ENCODE results near the gene DDX3X. TPM values are rescaled to one million over a fixed set of nuclear protein-coding genes. Genes with fewer than 3 reads are reported as not detected.
"Not testable (repeated sequence)": the region's sequence is repeated elsewhere in the genome, so short reads cannot be mapped to it uniquely, and the experiment has no call there.

DDX3X gene
- total and polyA plus RNA-seq, 4 donors: 48.4 to 216 (median 85.6) TPM

DNA sequence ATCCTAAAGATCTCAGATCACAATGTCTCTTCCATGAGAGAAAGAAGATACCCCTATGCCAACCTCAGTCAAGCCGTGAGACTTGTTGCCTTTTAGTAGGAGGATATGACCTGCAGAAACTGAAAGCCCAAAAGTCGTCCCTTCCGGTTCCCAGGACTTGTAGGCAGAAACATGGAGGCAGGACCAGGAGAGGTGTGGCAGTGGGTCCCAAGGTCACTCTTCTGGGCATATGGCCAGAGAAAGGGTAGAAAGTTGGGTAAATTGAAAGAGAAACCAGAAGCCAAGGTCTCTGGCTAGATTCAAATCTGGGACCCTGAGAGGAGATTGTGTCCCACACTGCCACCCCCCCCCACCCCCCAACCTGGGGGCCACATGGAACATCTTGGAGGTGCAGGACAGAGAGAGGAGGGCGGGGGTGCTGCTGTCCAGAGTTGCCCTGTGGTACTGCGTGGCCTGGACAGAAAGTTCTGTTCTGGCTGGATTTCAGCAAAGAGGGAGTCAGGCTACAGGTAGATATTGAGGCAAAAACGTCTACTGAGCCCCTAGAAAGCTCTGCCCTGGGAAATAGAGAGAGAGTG, 55.4 kb downstream of the DDX3X start (continued):
- TF ChIP-seq, protein P1, sequence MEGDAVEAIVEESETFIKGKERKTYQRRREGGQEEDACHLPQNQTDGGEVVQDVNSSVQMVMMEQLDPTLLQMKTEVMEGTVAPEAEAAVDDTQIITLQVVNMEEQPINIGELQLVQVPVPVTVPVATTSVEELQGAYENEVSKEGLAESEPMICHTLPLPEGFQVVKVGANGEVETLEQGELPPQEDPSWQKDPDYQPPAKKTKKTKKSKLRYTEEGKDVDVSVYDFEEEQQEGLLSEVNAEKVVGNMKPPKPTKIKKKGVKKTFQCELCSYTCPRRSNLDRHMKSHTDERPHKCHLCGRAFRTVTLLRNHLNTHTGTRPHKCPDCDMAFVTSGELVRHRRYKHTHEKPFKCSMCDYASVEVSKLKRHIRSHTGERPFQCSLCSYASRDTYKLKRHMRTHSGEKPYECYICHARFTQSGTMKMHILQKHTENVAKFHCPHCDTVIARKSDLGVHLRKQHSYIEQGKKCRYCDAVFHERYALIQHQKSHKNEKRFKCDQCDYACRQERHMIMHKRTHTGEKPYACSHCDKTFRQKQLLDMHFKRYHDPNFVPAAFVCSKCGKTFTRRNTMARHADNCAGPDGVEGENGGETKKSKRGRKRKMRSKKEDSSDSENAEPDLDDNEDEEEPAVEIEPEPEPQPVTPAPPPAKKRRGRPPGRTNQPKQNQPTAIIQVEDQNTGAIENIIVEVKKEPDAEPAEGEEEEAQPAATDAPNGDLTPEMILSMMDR (IDR thresholded peaks at IDR 0.05; ENCODE audit: low read depth, low read length, missing input control): no peak
- TF ChIP-seq, protein P2, sequence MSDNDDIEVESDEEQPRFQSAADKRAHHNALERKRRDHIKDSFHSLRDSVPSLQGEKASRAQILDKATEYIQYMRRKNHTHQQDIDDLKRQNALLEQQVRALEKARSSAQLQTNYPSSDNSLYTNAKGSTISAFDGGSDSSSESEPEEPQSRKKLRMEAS (IDR thresholded peaks at IDR 0.05): peak; percentile 52
- no peak for TF ChIP-seq FOXA2 (IDR thresholded peaks at IDR 0.05)
- TF ChIP-seq, protein P3, sequence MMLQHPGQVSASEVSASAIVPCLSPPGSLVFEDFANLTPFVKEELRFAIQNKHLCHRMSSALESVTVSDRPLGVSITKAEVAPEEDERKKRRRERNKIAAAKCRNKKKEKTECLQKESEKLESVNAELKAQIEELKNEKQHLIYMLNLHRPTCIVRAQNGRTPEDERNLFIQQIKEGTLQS (IDR thresholded peaks at IDR 0.05): no peak

DNA sequence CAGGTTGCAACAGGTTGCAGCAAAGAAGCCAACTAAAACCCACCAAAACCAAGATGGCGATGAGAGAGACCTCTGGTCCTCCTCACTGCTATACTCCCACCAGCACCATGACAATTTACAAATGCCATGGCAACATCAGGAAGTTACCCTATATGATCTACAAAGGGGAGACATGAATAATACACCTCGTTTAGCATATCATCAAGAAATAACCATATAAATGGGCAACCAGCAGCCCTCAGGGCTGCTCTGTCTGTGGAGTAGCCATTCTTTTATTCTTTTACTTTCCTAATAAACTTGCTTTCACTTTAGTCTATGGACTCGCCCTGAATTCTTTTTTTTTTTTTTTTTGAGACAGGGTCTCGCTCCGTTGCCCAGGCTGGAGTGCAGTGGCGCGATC, 56.6 kb downstream of the DDX3X start:
- 96% methylated on average over 7 of the region's 7 CpGs for WGBS
- not testable (repeated sequence) for DNase-seq (ENCODE audit: low spot score)

DNA sequence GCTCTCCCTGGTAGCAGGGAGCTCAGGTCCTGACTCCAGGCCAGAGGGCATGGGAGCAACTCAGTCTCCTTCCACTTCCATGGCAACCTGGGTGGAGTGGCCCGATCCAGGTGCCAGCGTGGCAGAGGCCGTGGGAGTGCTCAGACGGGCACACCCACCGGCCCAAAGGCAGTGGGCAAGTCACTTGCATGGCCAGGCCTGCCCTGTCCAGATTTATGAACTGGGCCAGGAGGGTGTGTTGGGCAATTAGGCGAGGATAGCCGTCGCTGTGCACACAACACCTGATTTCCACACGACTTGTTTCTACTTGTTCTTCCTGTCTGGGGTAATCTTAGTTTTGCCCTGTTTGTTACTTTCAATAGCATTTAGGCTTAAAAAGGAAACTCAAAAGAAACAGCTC, 57.6 kb downstream of the DDX3X start:
- WGBS: 35% methylated on average over 9 of the region's 9 CpGs
- no peak overlapping the region for H3K4me3 ChIP-seq (ENCODE audit: low read depth in 1 of 3, low read length in 3 of 3)
- TF ChIP-seq JUND (IDR thresholded peaks at IDR 0.05) (peak in 1 of 2 donors; percentile 26), RXRA (IDR thresholded peaks at IDR 0.05) (peak; percentile 27 to 80), FOXA2 (IDR thresholded peaks at IDR 0.05) (no peak), SP1 (IDR thresholded peaks at IDR 0.05) (peak; percentile 27), FOXA1 (IDR thresholded peaks at IDR 0.05) (no peak), YY1 (IDR thresholded peaks at IDR 0.05) (peak; percentile 46), HNF4A (conservative IDR thresholded peaks at IDR 0.05) (peak; percentile 38 to 81), GABPA (IDR thresholded peaks at IDR 0.05 in 1 of 2, conservative IDR thresholded peaks at IDR 0.05 in 1 of 2) (no peak), HNF4G (IDR thresholded peaks at IDR 0.05) (no peak), NR2F2 (IDR thresholded peaks at IDR 0.05) (no peak), RAD21 (IDR thresholded peaks at IDR 0.05) (no peak), EGR1 (IDR thresholded peaks at IDR 0.05; ENCODE audit: low read depth in 2 of 2) (peak in 1 of 2 donors; percentile 8), TAF1 (conservative IDR thresholded peaks at IDR 0.05) (no peak)
- TF ChIP-seq, protein P3 (IDR thresholded peaks at IDR 0.05): no peak
- TF ChIP-seq, protein P2 (IDR thresholded peaks at IDR 0.05): peak; percentile 38
- TF ChIP-seq, protein P4, sequence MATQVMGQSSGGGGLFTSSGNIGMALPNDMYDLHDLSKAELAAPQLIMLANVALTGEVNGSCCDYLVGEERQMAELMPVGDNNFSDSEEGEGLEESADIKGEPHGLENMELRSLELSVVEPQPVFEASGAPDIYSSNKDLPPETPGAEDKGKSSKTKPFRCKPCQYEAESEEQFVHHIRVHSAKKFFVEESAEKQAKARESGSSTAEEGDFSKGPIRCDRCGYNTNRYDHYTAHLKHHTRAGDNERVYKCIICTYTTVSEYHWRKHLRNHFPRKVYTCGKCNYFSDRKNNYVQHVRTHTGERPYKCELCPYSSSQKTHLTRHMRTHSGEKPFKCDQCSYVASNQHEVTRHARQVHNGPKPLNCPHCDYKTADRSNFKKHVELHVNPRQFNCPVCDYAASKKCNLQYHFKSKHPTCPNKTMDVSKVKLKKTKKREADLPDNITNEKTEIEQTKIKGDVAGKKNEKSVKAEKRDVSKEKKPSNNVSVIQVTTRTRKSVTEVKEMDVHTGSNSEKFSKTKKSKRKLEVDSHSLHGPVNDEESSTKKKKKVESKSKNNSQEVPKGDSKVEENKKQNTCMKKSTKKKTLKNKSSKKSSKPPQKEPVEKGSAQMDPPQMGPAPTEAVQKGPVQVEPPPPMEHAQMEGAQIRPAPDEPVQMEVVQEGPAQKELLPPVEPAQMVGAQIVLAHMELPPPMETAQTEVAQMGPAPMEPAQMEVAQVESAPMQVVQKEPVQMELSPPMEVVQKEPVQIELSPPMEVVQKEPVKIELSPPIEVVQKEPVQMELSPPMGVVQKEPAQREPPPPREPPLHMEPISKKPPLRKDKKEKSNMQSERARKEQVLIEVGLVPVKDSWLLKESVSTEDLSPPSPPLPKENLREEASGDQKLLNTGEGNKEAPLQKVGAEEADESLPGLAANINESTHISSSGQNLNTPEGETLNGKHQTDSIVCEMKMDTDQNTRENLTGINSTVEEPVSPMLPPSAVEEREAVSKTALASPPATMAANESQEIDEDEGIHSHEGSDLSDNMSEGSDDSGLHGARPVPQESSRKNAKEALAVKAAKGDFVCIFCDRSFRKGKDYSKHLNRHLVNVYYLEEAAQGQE (IDR thresholded peaks at IDR 0.05): no peak
- TF ChIP-seq, protein P5, sequence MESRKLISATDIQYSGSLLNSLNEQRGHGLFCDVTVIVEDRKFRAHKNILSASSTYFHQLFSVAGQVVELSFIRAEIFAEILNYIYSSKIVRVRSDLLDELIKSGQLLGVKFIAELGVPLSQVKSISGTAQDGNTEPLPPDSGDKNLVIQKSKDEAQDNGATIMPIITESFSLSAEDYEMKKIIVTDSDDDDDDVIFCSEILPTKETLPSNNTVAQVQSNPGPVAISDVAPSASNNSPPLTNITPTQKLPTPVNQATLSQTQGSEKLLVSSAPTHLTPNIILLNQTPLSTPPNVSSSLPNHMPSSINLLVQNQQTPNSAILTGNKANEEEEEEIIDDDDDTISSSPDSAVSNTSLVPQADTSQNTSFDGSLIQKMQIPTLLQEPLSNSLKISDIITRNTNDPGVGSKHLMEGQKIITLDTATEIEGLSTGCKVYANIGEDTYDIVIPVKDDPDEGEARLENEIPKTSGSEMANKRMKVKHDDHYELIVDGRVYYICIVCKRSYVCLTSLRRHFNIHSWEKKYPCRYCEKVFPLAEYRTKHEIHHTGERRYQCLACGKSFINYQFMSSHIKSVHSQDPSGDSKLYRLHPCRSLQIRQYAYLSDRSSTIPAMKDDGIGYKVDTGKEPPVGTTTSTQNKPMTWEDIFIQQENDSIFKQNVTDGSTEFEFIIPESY (IDR thresholded peaks at IDR 0.05): no peak
- TF ChIP-seq, protein P1 (IDR thresholded peaks at IDR 0.05; ENCODE audit: low read depth, low read length, missing input control): no peak
- peak overlapping the region in 1 of 2 donors; percentile 22 for H3K9ac ChIP-seq (ENCODE audit: low read depth in 1 of 2, low read length in 2 of 2)
- peaks cover 0 to 8% (median 3%) of the 10 kb centered on the region in 4 donors for H3K4me1 ChIP-seq (ENCODE audit: control insufficient read depth in 4 of 4, insufficient read depth in 4 of 4, low read length in 3 of 4)
- H3K27me3 ChIP-seq (ENCODE audit: control insufficient read depth in 4 of 4, insufficient read depth in 4 of 4, low read length in 3 of 4): no peaks in the 10 kb centered on the region
- H3K9me3 ChIP-seq (ENCODE audit: control insufficient read depth in 4 of 4, low read length in 3 of 4): no peaks in the 10 kb centered on the region
- DNase-seq (ENCODE audit: low spot score): no peak
- no peaks in the 10 kb centered on the region for H3K36me3 ChIP-seq (ENCODE audit: control insufficient read depth in 4 of 4, insufficient read depth in 3 of 4, low read depth in 1 of 4, low read length in 3 of 4)
- H3K27ac ChIP-seq (ENCODE audit: low read depth in 1 of 2, low read length in 2 of 2): peak overlapping the region in 1 of 2 donors; percentile 50

More for the DNA sequence above, 56.6 kb downstream of the DDX3X start:
- H3K36me3 ChIP-seq (ENCODE audit: control insufficient read depth in 4 of 4, insufficient read depth in 3 of 4, low read depth in 1 of 4, low read length in 3 of 4); H3K9me3 ChIP-seq (ENCODE audit: control insufficient read depth in 4 of 4, low read length in 3 of 4); H3K4me3 ChIP-seq (ENCODE audit: low read depth in 1 of 3, low read length in 3 of 3); H3K4me1 ChIP-seq (ENCODE audit: control insufficient read depth in 4 of 4, insufficient read depth in 4 of 4, low read length in 3 of 4); H3K27me3 ChIP-seq (ENCODE audit: control insufficient read depth in 4 of 4, insufficient read depth in 4 of 4, low read length in 3 of 4); H3K27ac ChIP-seq (ENCODE audit: low read depth in 1 of 2, low read length in 2 of 2); H3K9ac ChIP-seq (ENCODE audit: low read depth in 1 of 2, low read length in 2 of 2): not testable (repeated sequence)
